WTC11 (cell line): ENCODE results near the gene KIRREL3. TPM values are rescaled to one million over a fixed set of nuclear protein-coding genes. Genes with fewer than 3 reads are reported as not detected.

Source experiments
- ATAC-seq: fragments of 200-7000 bp; cut with Tn5 transposase; 2 replicates; pipeline ENCODE4 v1.10.0; 2021; ENCODE audit warnings: mild to moderate bottlenecking, moderate library complexity
- CTCF ChIA-PET: fragments of 300-600 bp; sonication (Branson Sonifier 250); formaldehyde crosslinking; loops from one replicate; lab custom pipeline; 2021; ENCODE audit warnings: antibody characterized with exemption; lab: Charles Lee
- POLR2A ChIA-PET: fragments of 350-600 bp; sonication (Branson Sonifier 250); formaldehyde crosslinking; loops from one replicate; lab custom pipeline; 2021; ENCODE audit warnings: antibody characterized with exemption; lab: Charles Lee
- DNase-seq: peaks from one replicate; pipeline ENCODE4 v3.0.0; 2021; ENCODE audit warnings: low spot score
- H3K27ac Mint-ChIP-seq: 2 replicates; pipeline ENCODE4 v1.8.0; 2021; ENCODE audit warnings: mixed read lengths
- H3K27me3 Mint-ChIP-seq: 2 replicates; pipeline ENCODE4 v1.8.0; 2021; ENCODE audit warnings: low read depth, mild to moderate bottlenecking, moderate library complexity, mixed read lengths
- H3K36me3 Mint-ChIP-seq: 2 replicates; pipeline ENCODE4 v1.8.0; 2021; ENCODE audit warnings: mixed read lengths
- H3K4me1 Mint-ChIP-seq: 2 replicates; pipeline ENCODE4 v1.8.0; 2022; ENCODE audit warnings: mixed read lengths
- H3K4me3 Mint-ChIP-seq: 2 replicates; pipeline ENCODE4 v1.8.0; 2021; ENCODE audit warnings: mild to moderate bottlenecking, moderate library complexity, mixed read lengths
- H3K9me3 Mint-ChIP-seq: 2 replicates; pipeline ENCODE4 v1.8.0; 2021; ENCODE audit warnings: mixed read lengths
- ATF1 ChIP-seq: sonication (generic); formaldehyde crosslinking; IDR thresholded peaks from 2 replicates; pipeline ENCODE4 v1.8.1; 2023; ENCODE audit warnings: mild to moderate bottlenecking, moderate library complexity, missing genetic modification reagents
- CDX4 ChIP-seq: fragments of 250-450 bp; sonication (Bioruptor Pico); IDR thresholded peaks from 2 replicates; pipeline ENCODE4 v1.9.0; 2021; ENCODE audit warnings: moderate library complexity, mild to moderate bottlenecking, inconsistent platforms, borderline replicate concordance
- E2F5 ChIP-seq: sonication (generic); formaldehyde crosslinking; IDR thresholded peaks from 2 replicates; pipeline ENCODE4 v1.8.1; 2022; ENCODE audit warnings: mild to moderate bottlenecking, moderate library complexity, missing genetic modification reagents
- ERG ChIP-seq: fragments of 250-450 bp; sonication (Bioruptor Pico); IDR thresholded peaks from 2 replicates; pipeline ENCODE4 v1.8.0; 2021; ENCODE audit warnings: mild to moderate bottlenecking
- ESRRA ChIP-seq: sonication (generic); formaldehyde crosslinking; IDR thresholded peaks from 2 replicates; pipeline ENCODE4 v1.8.1; 2022; ENCODE audit warnings: mild to moderate bottlenecking, missing genetic modification reagents, borderline replicate concordance
- FOXJ3 ChIP-seq: sonication (generic); formaldehyde crosslinking; IDR thresholded peaks from 2 replicates; pipeline ENCODE4 v1.9.0; 2021; ENCODE audit warnings: missing genetic modification reagents, mild to moderate bottlenecking, borderline replicate concordance
- FOXP1 ChIP-seq: sonication (generic); formaldehyde crosslinking; IDR thresholded peaks from 2 replicates; pipeline ENCODE4 v1.8.0; 2022; ENCODE audit warnings: missing genetic modification reagents, mild to moderate bottlenecking, moderate library complexity, borderline replicate concordance
- FOXP4 ChIP-seq: sonication (generic); formaldehyde crosslinking; IDR thresholded peaks from 2 replicates; pipeline ENCODE4 v1.8.0; 2022; ENCODE audit warnings: mild to moderate bottlenecking, missing genetic modification reagents
- GTF2I ChIP-seq: fragments of 250-450 bp; sonication (Bioruptor Pico); conservative IDR thresholded peaks from 2 replicates; pipeline ENCODE4 v1.4.0; 2021; ENCODE audit warnings: mild to moderate bottlenecking
- IRF1 ChIP-seq: sonication (generic); formaldehyde crosslinking; IDR thresholded peaks from 2 replicates; pipeline ENCODE4 v1.8.0; 2023; ENCODE audit warnings: missing genetic modification reagents
- JUN ChIP-seq: sonication (generic); formaldehyde crosslinking; IDR thresholded peaks from 2 replicates; pipeline ENCODE4 v1.8.0; 2023; ENCODE audit warnings: mild to moderate bottlenecking, missing genetic modification reagents
- NR2C2 ChIP-seq: sonication (generic); formaldehyde crosslinking; IDR thresholded peaks from 2 replicates; pipeline ENCODE4 v1.8.0; 2022; ENCODE audit warnings: mild to moderate bottlenecking, missing genetic modification reagents
- NR3C1 ChIP-seq: sonication (generic); formaldehyde crosslinking; conservative IDR thresholded peaks from 2 replicates; pipeline ENCODE4 v1.8.1; 2023; ENCODE audit warnings: low read depth, mild to moderate bottlenecking, missing genetic modification reagents
- PRRX2 ChIP-seq: fragments of 250-450 bp; sonication (Bioruptor Pico); IDR thresholded peaks from 2 replicates; pipeline ENCODE4 v1.8.0; 2021; ENCODE audit warnings: mild to moderate bottlenecking
- SMAD3 ChIP-seq: sonication (generic); formaldehyde crosslinking; IDR thresholded peaks from 2 replicates; pipeline ENCODE4 v1.8.0; 2022; ENCODE audit warnings: missing genetic modification reagents, mild to moderate bottlenecking, borderline replicate concordance
- SOX15 ChIP-seq: fragments of 250-450 bp; sonication (Bioruptor Pico); IDR thresholded peaks from 2 replicates; pipeline ENCODE4 v1.9.0; 2021; ENCODE audit warnings: mild to moderate bottlenecking
- TEAD1 ChIP-seq: sonication (generic); formaldehyde crosslinking; IDR thresholded peaks from 2 replicates; pipeline ENCODE4 v1.8.0; 2022; ENCODE audit warnings: mild to moderate bottlenecking, missing genetic modification reagents
- ZMAT4 ChIP-seq: fragments of 250-450 bp; sonication (Bioruptor Pico); IDR thresholded peaks from 2 replicates; pipeline ENCODE4 v1.9.0; 2021; ENCODE audit warnings: mild to moderate bottlenecking
- ZNF232 ChIP-seq: sonication (generic); formaldehyde crosslinking; IDR thresholded peaks from 2 replicates; pipeline ENCODE4 v1.8.0; 2022; ENCODE audit warnings: mild to moderate bottlenecking, missing genetic modification reagents
- ZNF263 ChIP-seq: sonication (generic); formaldehyde crosslinking; IDR thresholded peaks from 2 replicates; pipeline ENCODE4 v1.8.1; 2022; ENCODE audit warnings: low read depth, mild to moderate bottlenecking, moderate library complexity, missing genetic modification reagents
- ZNF317 ChIP-seq: sonication (generic); formaldehyde crosslinking; IDR thresholded peaks from 2 replicates; pipeline ENCODE4 v1.8.1; 2023; ENCODE audit warnings: low read depth, mild to moderate bottlenecking, moderate library complexity, missing genetic modification reagents, borderline replicate concordance
- ZNF396 ChIP-seq: fragments of 250-450 bp; sonication (Bioruptor Pico); IDR thresholded peaks from 2 replicates; pipeline ENCODE4 v1.8.0; 2021; ENCODE audit warnings: mild to moderate bottlenecking, moderate library complexity, borderline replicate concordance
- total RNA-seq: library from RNA; stranded (reverse); gene quantifications from 3 replicates; pipeline ENCODE4 v1.2.3, GENCODE V29; 2021
- TF ChIP-seq, protein P1 (sequence below): sonication (generic); formaldehyde crosslinking; IDR thresholded peaks from 2 replicates; pipeline ENCODE4 v1.8.1; 2022; ENCODE audit warnings: low read depth, missing genetic modification reagents, borderline replicate concordance

Gene KIRREL3
- total RNA-seq, 1 experiment from 2014 or later, result 0.59 TPM

GRCh38 chr11:126615845-126616244, 384.7 kb downstream of the KIRREL3 start (continued):
- no peak for TF ChIP-seq ZNF396 (CRISPR knock-in tag)
- no peak for TF ChIP-seq ATF1
- TF ChIP-seq JUN (CRISPR knock-in tag), result no peak
- no peak for TF ChIP-seq SOX15
- no peak for TF ChIP-seq FOXJ3 (CRISPR knock-in tag)
- TF ChIP-seq, all 79 proteins: peak for 0

DNA sequence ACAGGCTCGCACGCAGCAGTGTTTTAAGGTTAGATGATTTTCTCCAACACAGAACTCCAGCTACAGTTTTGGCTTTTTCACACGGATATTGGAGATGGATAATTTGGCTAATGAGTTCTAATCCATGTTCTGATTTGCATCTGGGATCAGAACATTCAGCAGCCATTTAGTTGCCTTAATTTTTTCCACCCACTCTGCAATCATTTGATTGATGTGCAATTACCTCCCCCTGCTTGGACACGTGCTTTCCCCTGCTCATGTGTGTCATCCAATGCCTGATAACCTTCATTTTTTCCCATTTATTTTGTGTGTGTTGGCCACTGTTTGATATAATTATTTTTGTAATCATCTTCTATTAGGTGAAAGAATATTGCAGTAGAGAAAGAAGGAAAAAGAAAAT, 387.3 kb downstream of the KIRREL3 start:
- TF ChIP-seq IRF1 (CRISPR knock-in tag), result no peak
- TF ChIP-seq PRRX2 (CRISPR knock-in tag), result no peak
- no peak for TF ChIP-seq ESRRA (CRISPR knock-in tag)
- TF ChIP-seq NR3C1, result no peak
- TF ChIP-seq TEAD1 (CRISPR knock-in tag), result no peak
- no peak for TF ChIP-seq ZMAT4 (CRISPR knock-in tag)
- no peak for TF ChIP-seq SMAD3 (CRISPR knock-in tag)
- TF ChIP-seq CDX4 (CRISPR knock-in tag), result no peak
- no peak for TF ChIP-seq ERG
- no peak for TF ChIP-seq GTF2I
- TF ChIP-seq FOXP1, result no peak
- TF ChIP-seq ZNF263, result no peak
- no peak for TF ChIP-seq ZNF317
- no peak for TF ChIP-seq ZNF396 (CRISPR knock-in tag)
- TF ChIP-seq ZNF232 (CRISPR knock-in tag), result no peak
- no peak for TF ChIP-seq NR2C2
- TF ChIP-seq, protein P1, sequence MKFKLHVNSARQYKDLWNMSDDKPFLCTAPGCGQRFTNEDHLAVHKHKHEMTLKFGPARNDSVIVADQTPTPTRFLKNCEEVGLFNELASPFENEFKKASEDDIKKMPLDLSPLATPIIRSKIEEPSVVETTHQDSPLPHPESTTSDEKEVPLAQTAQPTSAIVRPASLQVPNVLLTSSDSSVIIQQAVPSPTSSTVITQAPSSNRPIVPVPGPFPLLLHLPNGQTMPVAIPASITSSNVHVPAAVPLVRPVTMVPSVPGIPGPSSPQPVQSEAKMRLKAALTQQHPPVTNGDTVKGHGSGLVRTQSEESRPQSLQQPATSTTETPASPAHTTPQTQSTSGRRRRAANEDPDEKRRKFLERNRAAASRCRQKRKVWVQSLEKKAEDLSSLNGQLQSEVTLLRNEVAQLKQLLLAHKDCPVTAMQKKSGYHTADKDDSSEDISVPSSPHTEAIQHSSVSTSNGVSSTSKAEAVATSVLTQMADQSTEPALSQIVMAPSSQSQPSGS (CRISPR knock-in tag), result no peak
- TF ChIP-seq FOXP4 (CRISPR knock-in tag), result no peak
- TF ChIP-seq E2F5 (CRISPR knock-in tag), result no peak
- peaks cover 7% of the 10 kb centered on the region for H3K36me3 Mint-ChIP-seq
- H3K27ac Mint-ChIP-seq, result no peak overlapping the region
- H3K4me1 Mint-ChIP-seq, result peaks cover 14% of the 10 kb centered on the region
- H3K27me3 Mint-ChIP-seq, result peaks cover 11% of the 10 kb centered on the region
- ChIA-PET CTCF (no interaction called here), POLR2A (no interaction called here)
- H3K9me3 Mint-ChIP-seq, result peaks cover 17% of the 10 kb centered on the region
- DNase-seq, result no peak
- H3K4me3 Mint-ChIP-seq, result no peak overlapping the region
- no peak for ATAC-seq
